Left lung (tissue), 10 donors: ENCODE data around the gene AUTS2. TPM values are rescaled to one million over a fixed set of nuclear protein-coding genes. Genes with fewer than 3 reads are reported as not detected.
A peak's percentile ranks its signal among the peaks of the same experiment; 100 is the strongest.

Source experiments
- ATAC-seq: fragments of 200-7000 bp; cut with Tn5 transposase; one replicate; pipeline ENCODE4 v1.9.1; 2020; ENCODE audit warnings: moderate library complexity
- DNase-seq, 4 donors: peaks; one replicate each; pipeline ENCODE4 v3.0.0-alpha.2; 2013 to 2020
- H3K27ac ChIP-seq, 2 donors: fragments of 200-600 bp; sonication (generic) in 1 of 2; one replicate each; pipeline versions ENCODE4 v1.5.0 to v1.8.0; 2020 to 2021
- H3K27me3 ChIP-seq, 2 donors: fragments of 200-600 bp; sonication (generic) in 1 of 2; one replicate each; pipeline versions ENCODE4 v1.5.0 to v1.8.0; 2020 to 2021
- H3K36me3 ChIP-seq, 2 donors: fragments of 200-600 bp; sonication (generic) in 1 of 2; one replicate each; pipeline versions ENCODE4 v1.5.0 to v1.8.0; 2020 to 2021
- H3K4me1 ChIP-seq, 2 donors: fragments of 200-600 bp; one replicate each; pipeline ENCODE4 v1.8.0; 2021
- H3K4me3 ChIP-seq, 2 donors: fragments of 200-600 bp; sonication (generic) in 1 of 2; one replicate each; pipeline versions ENCODE4 v1.5.0 to v1.8.0; 2020 to 2021; ENCODE audit warnings: mild to moderate bottlenecking in 1 of 2
- H3K9me3 ChIP-seq, 2 donors: fragments of 200-600 bp; sonication (generic) in 1 of 2; one replicate each; pipeline versions ENCODE4 v1.5.0 to v1.8.0; 2020 to 2021
- intact Hi-C, 2 donors: fragments of 100-400 bp; cut with DNase I; formaldehyde crosslinking; loops; one replicate each; pipeline versions ENCODE4 v1.11.2 to v1.14.2; 2022
- polyA plus RNA-seq, 6 donors: library from polyadenylated mRNA; unstranded; fragments of 120-200 nt; gene quantifications; one replicate each; pipeline ENCODE4 v1.2.1, GENCODE V29; 2013; ENCODE audit not compliant: insufficient read length in 6 of 6
- total RNA-seq, 2 donors: library from RNA; stranded (reverse); fragmentation: NEBNext Ultra II Directional; extraction: Animal tissue kit (Norgen Biotek cat#: 25700); gene quantifications; one replicate each; pipeline ENCODE4 v1.2.1, GENCODE V29; 2021
- TF ChIP-seq, protein P1 (sequence below), 2 donors: fragments of 200-600 bp; sonication (generic) in 1 of 2; IDR thresholded peaks; one replicate each; pipeline versions ENCODE4 v1.5.0 to v1.8.0; 2021; ENCODE audit warnings: antibody characterized with exemption in 2 of 2
- donor health status: DM: no; HTN: yes; CAD: no.
- donor health status: DM: no; HTN: no; CAD: no.

Gene AUTS2
- total and polyA plus RNA-seq, 8 donors = 40.4 to 119 (median 103) TPM

- Histone ChIP-seq H3K4me3 (no peak overlapping the region), H3K27me3 (no peaks in the 10 kb centered on the region), H3K36me3 (no peaks in the 10 kb centered on the region), H3K4me1 (no peaks in the 10 kb centered on the region), H3K27ac (no peak overlapping the region), H3K9me3 (no peaks in the 10 kb centered on the region)
- TF ChIP-seq, protein P1, sequence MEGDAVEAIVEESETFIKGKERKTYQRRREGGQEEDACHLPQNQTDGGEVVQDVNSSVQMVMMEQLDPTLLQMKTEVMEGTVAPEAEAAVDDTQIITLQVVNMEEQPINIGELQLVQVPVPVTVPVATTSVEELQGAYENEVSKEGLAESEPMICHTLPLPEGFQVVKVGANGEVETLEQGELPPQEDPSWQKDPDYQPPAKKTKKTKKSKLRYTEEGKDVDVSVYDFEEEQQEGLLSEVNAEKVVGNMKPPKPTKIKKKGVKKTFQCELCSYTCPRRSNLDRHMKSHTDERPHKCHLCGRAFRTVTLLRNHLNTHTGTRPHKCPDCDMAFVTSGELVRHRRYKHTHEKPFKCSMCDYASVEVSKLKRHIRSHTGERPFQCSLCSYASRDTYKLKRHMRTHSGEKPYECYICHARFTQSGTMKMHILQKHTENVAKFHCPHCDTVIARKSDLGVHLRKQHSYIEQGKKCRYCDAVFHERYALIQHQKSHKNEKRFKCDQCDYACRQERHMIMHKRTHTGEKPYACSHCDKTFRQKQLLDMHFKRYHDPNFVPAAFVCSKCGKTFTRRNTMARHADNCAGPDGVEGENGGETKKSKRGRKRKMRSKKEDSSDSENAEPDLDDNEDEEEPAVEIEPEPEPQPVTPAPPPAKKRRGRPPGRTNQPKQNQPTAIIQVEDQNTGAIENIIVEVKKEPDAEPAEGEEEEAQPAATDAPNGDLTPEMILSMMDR (IDR thresholded peaks at IDR 0.05) = no peak
- intact Hi-C loops = no loop called here
- DNase-seq (no peak), ATAC-seq (no peak)
Measured at GRCh38 chr7:70242826-70243225, 644.6 kb downstream of the AUTS2 start.

DNA sequence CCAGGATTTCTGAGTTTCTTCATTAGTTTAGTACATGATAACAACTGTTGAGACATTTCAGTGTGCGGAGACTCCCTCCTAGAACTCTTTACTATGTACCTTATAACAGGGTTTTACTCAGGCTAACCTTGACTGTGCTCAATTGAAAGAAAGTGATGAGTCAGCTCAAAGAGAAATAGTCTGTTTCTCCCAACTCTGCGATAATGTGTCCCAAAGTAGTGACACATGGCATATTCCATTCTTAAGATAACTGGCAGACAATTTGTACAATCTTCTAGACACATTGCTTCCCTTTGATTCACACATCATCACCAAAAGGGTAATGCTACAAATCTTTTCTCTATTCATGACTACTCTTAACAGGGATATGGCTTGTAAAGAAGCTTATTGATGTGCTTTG is 645.2 kb downstream of the AUTS2 start:
- no peaks in the 10 kb centered on the region for H3K4me1 ChIP-seq
- ATAC-seq (no peak), DNase-seq (no peak)
- intact Hi-C loops = no loop called here
- no peaks in the 10 kb centered on the region for H3K36me3 ChIP-seq
- no peak overlapping the region for H3K27ac ChIP-seq
- H3K4me3 ChIP-seq = no peak overlapping the region
- H3K27me3 ChIP-seq = no peaks in the 10 kb centered on the region
- TF ChIP-seq, protein P1 (IDR thresholded peaks at IDR 0.05) = no peak
- no peaks in the 10 kb centered on the region for H3K9me3 ChIP-seq

- no peaks in the 10 kb centered on the region for H3K36me3 ChIP-seq
- ATAC-seq = no peak
- intact Hi-C loops = no loop called here
- H3K27ac ChIP-seq = no peak overlapping the region
- no peaks in the 10 kb centered on the region for H3K27me3 ChIP-seq
- H3K4me3 ChIP-seq = no peak overlapping the region
- H3K4me1 ChIP-seq = peaks cover 0 to 4% of the 10 kb centered on the region in 2 donors
- no peaks in the 10 kb centered on the region for H3K9me3 ChIP-seq
- no peak for DNase-seq
- TF ChIP-seq, protein P1 (IDR thresholded peaks at IDR 0.05) = no peak
Measured at GRCh38 chr7:70257921-70258320, 659.6 kb downstream of the AUTS2 start.

DNA sequence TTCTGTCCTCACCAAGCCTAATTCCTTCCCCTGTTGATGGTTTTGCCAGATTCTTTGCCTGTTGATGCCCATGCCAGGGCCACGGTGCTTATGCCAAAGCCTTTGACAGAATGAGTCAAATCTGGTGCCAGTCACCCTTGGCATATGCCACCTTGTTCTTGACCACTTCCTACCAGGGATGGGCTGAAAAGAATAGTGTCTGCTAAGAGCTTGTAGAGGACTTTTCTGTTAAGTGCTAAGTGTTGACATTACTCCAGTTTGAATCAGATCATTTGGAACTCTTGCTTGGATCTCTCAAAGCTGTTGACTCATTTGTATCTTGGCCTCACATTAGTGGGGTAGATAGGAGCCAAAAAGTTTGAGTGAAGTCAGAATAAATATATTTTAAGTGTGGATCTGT is 661.2 kb downstream of the AUTS2 start:
- no peak overlapping the region for H3K4me3 ChIP-seq
- peak in 2 of 4 donors; percentile 19 to 43 for DNase-seq
- H3K27ac ChIP-seq = no peak overlapping the region
- intact Hi-C loops = no loop called here
- H3K36me3 ChIP-seq = no peaks in the 10 kb centered on the region
- H3K27me3 ChIP-seq = no peaks in the 10 kb centered on the region
- no peaks in the 10 kb centered on the region for H3K9me3 ChIP-seq
- H3K4me1 ChIP-seq = peaks cover 0 to 4% of the 10 kb centered on the region in 2 donors
- peak; percentile 90 for ATAC-seq
- TF ChIP-seq, protein P1 (IDR thresholded peaks at IDR 0.05) = no peak

- ATAC-seq = no peak
- Histone ChIP-seq H3K4me3 (no peak overlapping the region), H3K9me3 (no peaks in the 10 kb centered on the region), H3K4me1 (peaks cover 0 to 4% of the 10 kb centered on the region in 2 donors), H3K27me3 (no peaks in the 10 kb centered on the region), H3K36me3 (no peaks in the 10 kb centered on the region), H3K27ac (no peak overlapping the region)
- TF ChIP-seq, protein P1 (IDR thresholded peaks at IDR 0.05) = no peak
- intact Hi-C loops = no loop called here
- no peak for DNase-seq
Measured at GRCh38 chr7:70263471-70264255, 665.4 kb downstream of the AUTS2 start.
